ENCODE data around the gene PRDM2.

The PRDM2 gene

DNA sequence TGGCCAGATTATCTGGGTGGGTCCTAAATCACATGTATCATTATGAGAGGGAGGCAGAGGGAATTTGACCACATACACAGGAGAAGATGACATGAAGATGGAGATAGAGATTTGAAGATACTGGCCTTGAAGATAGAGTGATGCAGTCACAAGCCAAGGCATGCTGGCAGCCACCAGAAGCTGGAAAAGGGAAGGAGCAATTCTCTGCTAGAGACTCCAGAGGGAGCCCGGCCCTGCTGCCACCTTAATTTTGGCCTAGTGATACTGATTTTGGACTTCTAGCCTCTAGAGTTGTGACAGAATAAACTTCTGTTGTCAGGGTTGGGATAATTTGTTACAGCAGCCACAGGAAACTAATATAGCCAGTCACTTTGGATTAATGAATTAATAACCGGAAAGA, 2.2 kb upstream of the PRDM2 start:
- DNase-seq, result peak; percentile 78 to 86
- H2AFZ ChIP-seq (ENCODE audit: insufficient read depth, low read length, poor library complexity), result no peak overlapping the region
- no peak overlapping the region for H3K27ac ChIP-seq (ENCODE audit: low read depth, low read length)
- peaks cover under 1% of the 10 kb centered on the region for H3K9me3 ChIP-seq (ENCODE audit: insufficient read depth, low read depth, low read length)
- H3K27me3 ChIP-seq (ENCODE audit: insufficient read depth, low read length), result peaks cover 2% of the 10 kb centered on the region
- no peak overlapping the region for H2BK12ac ChIP-seq (ENCODE audit: low read length)
- H4K12ac ChIP-seq (ENCODE audit: low read depth, low read length), result no peak overlapping the region
- no peak overlapping the region for H2BK5ac ChIP-seq (ENCODE audit: low read depth, low read length, poor library complexity)
- peaks cover 11% of the 10 kb centered on the region for H3K79me1 ChIP-seq (ENCODE audit: low read length)
- H2BK120ac ChIP-seq (ENCODE audit: insufficient read depth, low read length, poor library complexity), result no peak overlapping the region
- H3K79me2 ChIP-seq (ENCODE audit: control insufficient read depth, insufficient read depth, low read length, poor library complexity), result peaks cover 9% of the 10 kb centered on the region
- no CpG with 5 or more reads among the region's 2 CpGs for WGBS (ENCODE audit: extremely low coverage, insufficient coverage, insufficient read length)
- no peak overlapping the region for H2AK5ac ChIP-seq (ENCODE audit: low read length)
- H3K23ac ChIP-seq (ENCODE audit: low read length), result no peak overlapping the region
- no peak overlapping the region for H3K4me2 ChIP-seq (ENCODE audit: low read length)
- no peak overlapping the region for H3K9ac ChIP-seq (ENCODE audit: low read length)
- no peak overlapping the region for H3K4me3 ChIP-seq (ENCODE audit: low read depth, low read length)
- H3K4me1 ChIP-seq (ENCODE audit: control insufficient read depth in 1 of 2, insufficient read depth in 2 of 2, low read length in 2 of 2), result peaks cover 9 to 10% of the 10 kb centered on the region in 2 experiments
- H4K91ac ChIP-seq (ENCODE audit: low read depth, low read length), result no peak overlapping the region
- no peak overlapping the region for H4K8ac ChIP-seq (ENCODE audit: low read depth, low read length)
- H3K36me3 ChIP-seq (ENCODE audit: control insufficient read depth in 1 of 2, insufficient read depth in 2 of 2, low read length in 2 of 2), result no peaks in the 10 kb centered on the region
- no peak overlapping the region for H3K4ac ChIP-seq (ENCODE audit: low read depth, low read length)
- no peak overlapping the region for H3K18ac ChIP-seq (ENCODE audit: low read length)
- no peak overlapping the region for H3K14ac ChIP-seq (ENCODE audit: low read length)

GRCh38 chr1:13699510-13699909, 478 bp upstream of the PRDM2 start:
- Histone ChIP-seq H2BK120ac (ENCODE audit: insufficient read depth, low read length, poor library complexity) (peak overlapping the region; percentile 4), H3K9me3 (ENCODE audit: insufficient read depth, low read depth, low read length) (peaks cover 1% of the 10 kb centered on the region)
- no CpG with 5 or more reads among the region's 16 CpGs for WGBS (ENCODE audit: extremely low coverage, insufficient coverage, insufficient read length)

DNA sequence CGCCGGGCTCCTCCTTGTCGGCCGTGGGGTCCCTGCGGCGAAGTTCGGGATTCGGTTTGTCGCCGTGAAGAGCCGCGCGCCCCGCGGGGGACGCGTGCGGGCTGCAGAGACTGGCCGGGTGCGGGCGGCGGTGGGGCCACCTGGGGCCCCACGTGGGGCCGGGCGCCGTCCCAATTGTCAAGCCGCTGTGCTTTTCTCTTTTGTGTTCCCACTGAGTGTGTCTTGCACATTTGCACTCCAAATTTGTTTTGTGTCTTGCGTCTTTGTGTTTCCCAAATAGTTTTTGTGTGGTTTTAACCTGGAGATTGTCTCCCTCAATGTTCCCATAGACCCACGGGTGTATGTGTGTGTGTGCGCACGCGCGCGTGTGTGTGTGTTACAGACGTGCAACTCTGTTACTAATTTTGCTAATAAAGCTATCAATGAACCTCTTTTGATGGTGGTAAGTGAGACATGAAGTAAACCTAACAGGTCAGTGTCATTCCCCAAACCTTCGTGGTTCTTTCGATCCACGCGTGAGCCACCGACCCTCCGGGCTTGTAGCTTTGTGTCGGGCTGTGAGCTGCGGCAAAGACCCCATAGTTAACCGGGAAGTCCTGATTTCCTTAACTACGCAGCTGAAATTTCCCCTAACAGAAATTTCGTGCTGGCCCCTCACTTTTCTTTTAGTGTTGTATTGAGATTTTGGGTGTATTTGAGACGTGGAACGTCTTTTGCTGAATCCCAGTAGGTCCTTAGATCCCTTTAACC, 708 bp downstream of the PRDM2 start:
- Histone ChIP-seq H3K79me1 (ENCODE audit: low read length) (peaks cover 11% of the 10 kb centered on the region), H3K23ac (ENCODE audit: low read length) (no peak overlapping the region), H3K4me3 (ENCODE audit: low read depth, low read length) (peak overlapping the region; percentile 80), H3K14ac (ENCODE audit: low read length) (peak overlapping the region; percentile 100), H3K9ac (ENCODE audit: low read length) (peak overlapping the region; percentile 60), H2BK120ac (ENCODE audit: insufficient read depth, low read length, poor library complexity) (peak overlapping the region; percentile 99), H3K4ac (ENCODE audit: low read depth, low read length) (peak overlapping the region; percentile 90), H4K12ac (ENCODE audit: low read depth, low read length) (peak overlapping the region; percentile 88), H3K18ac (ENCODE audit: low read length) (peak overlapping the region; percentile 100), H3K4me1 (ENCODE audit: control insufficient read depth in 1 of 2, insufficient read depth in 2 of 2, low read length in 2 of 2) (peaks cover 5 to 9% of the 10 kb centered on the region in 2 experiments), H3K9me3 (ENCODE audit: insufficient read depth, low read depth, low read length) (peaks cover 1% of the 10 kb centered on the region), H3K79me2 (ENCODE audit: control insufficient read depth, insufficient read depth, low read length, poor library complexity) (peaks cover 9% of the 10 kb centered on the region), H3K36me3 (ENCODE audit: control insufficient read depth in 1 of 2, insufficient read depth in 2 of 2, low read length in 2 of 2) (no peaks in the 10 kb centered on the region), H3K27me3 (ENCODE audit: insufficient read depth, low read length) (peaks cover 2% of the 10 kb centered on the region), H3K27ac (ENCODE audit: low read depth, low read length) (no peak overlapping the region), H2BK12ac (ENCODE audit: low read length) (peak overlapping the region; percentile 30), H4K8ac (ENCODE audit: low read depth, low read length) (peak overlapping the region; percentile 100), H3K4me2 (ENCODE audit: low read length) (peak overlapping the region; percentile 79), H4K91ac (ENCODE audit: low read depth, low read length) (peak overlapping the region; percentile 99), H2AFZ (ENCODE audit: insufficient read depth, low read length, poor library complexity) (peak overlapping the region; percentile 100), H2BK5ac (ENCODE audit: low read depth, low read length, poor library complexity) (no peak overlapping the region), H2AK5ac (ENCODE audit: low read length) (no peak overlapping the region)
- peak in 1 of 2 donors; percentile 57 for DNase-seq
- whole genome bisulfite sequencing (ENCODE audit: extremely low coverage, insufficient coverage, insufficient read length), result no CpG with 5 or more reads among the region's 48 CpGs

More at GRCh38 chr1:13699510-13699909, 478 bp upstream of the PRDM2 start:
- H2BK12ac ChIP-seq (ENCODE audit: low read length), result no peak overlapping the region
- peak overlapping the region; percentile 19 for H2AK5ac ChIP-seq (ENCODE audit: low read length)
- no peak for DNase-seq
- H4K12ac ChIP-seq (ENCODE audit: low read depth, low read length), result peak overlapping the region; percentile 88
- no peaks in the 10 kb centered on the region for H3K36me3 ChIP-seq (ENCODE audit: control insufficient read depth in 1 of 2, insufficient read depth in 2 of 2, low read length in 2 of 2)
- peaks cover 2% of the 10 kb centered on the region for H3K27me3 ChIP-seq (ENCODE audit: insufficient read depth, low read length)
- H4K91ac ChIP-seq (ENCODE audit: low read depth, low read length), result peak overlapping the region; percentile 99
- no peak overlapping the region for H3K23ac ChIP-seq (ENCODE audit: low read length)
- H3K18ac ChIP-seq (ENCODE audit: low read length), result peak overlapping the region; percentile 100
- H3K27ac ChIP-seq (ENCODE audit: low read depth, low read length), result no peak overlapping the region
- H3K79me1 ChIP-seq (ENCODE audit: low read length), result peaks cover 11% of the 10 kb centered on the region
- H3K14ac ChIP-seq (ENCODE audit: low read length), result peak overlapping the region; percentile 100
- peaks cover 9 to 10% of the 10 kb centered on the region in 2 experiments for H3K4me1 ChIP-seq (ENCODE audit: control insufficient read depth in 1 of 2, insufficient read depth in 2 of 2, low read length in 2 of 2)
- H2AFZ ChIP-seq (ENCODE audit: insufficient read depth, low read length, poor library complexity), result peak overlapping the region; percentile 100
- H3K4ac ChIP-seq (ENCODE audit: low read depth, low read length), result peak overlapping the region; percentile 21
- peaks cover 9% of the 10 kb centered on the region for H3K79me2 ChIP-seq (ENCODE audit: control insufficient read depth, insufficient read depth, low read length, poor library complexity)
- peak overlapping the region; percentile 79 for H3K4me2 ChIP-seq (ENCODE audit: low read length)
- H3K4me3 ChIP-seq (ENCODE audit: low read depth, low read length), result no peak overlapping the region
- peak overlapping the region; percentile 85 for H2BK5ac ChIP-seq (ENCODE audit: low read depth, low read length, poor library complexity)
- H4K8ac ChIP-seq (ENCODE audit: low read depth, low read length), result peak overlapping the region; percentile 100
- H3K9ac ChIP-seq (ENCODE audit: low read length), result no peak overlapping the region

GRCh38 chr1:13701271-13701640, 1.3 kb downstream of the PRDM2 start:
- Histone ChIP-seq H3K14ac (ENCODE audit: low read length) (no peak overlapping the region), H3K23ac (ENCODE audit: low read length) (no peak overlapping the region), H3K4me1 (ENCODE audit: control insufficient read depth in 1 of 2, insufficient read depth in 2 of 2, low read length in 2 of 2) (peaks cover 5 to 9% of the 10 kb centered on the region in 2 experiments), H3K18ac (ENCODE audit: low read length) (no peak overlapping the region), H2BK5ac (ENCODE audit: low read depth, low read length, poor library complexity) (no peak overlapping the region), H3K79me1 (ENCODE audit: low read length) (peaks cover 11% of the 10 kb centered on the region), H2BK120ac (ENCODE audit: insufficient read depth, low read length, poor library complexity) (no peak overlapping the region), H3K79me2 (ENCODE audit: control insufficient read depth, insufficient read depth, low read length, poor library complexity) (peaks cover 9% of the 10 kb centered on the region), H2AFZ (ENCODE audit: insufficient read depth, low read length, poor library complexity) (no peak overlapping the region), H4K91ac (ENCODE audit: low read depth, low read length) (no peak overlapping the region), H4K12ac (ENCODE audit: low read depth, low read length) (no peak overlapping the region), H2BK12ac (ENCODE audit: low read length) (no peak overlapping the region), H3K27me3 (ENCODE audit: insufficient read depth, low read length) (peaks cover 2% of the 10 kb centered on the region), H3K27ac (ENCODE audit: low read depth, low read length) (no peak overlapping the region), H3K4ac (ENCODE audit: low read depth, low read length) (no peak overlapping the region), H3K9me3 (ENCODE audit: insufficient read depth, low read depth, low read length) (peaks cover 1% of the 10 kb centered on the region), H4K8ac (ENCODE audit: low read depth, low read length) (no peak overlapping the region), H3K9ac (ENCODE audit: low read length) (no peak overlapping the region), H3K4me3 (ENCODE audit: low read depth, low read length) (no peak overlapping the region), H2AK5ac (ENCODE audit: low read length) (no peak overlapping the region), H3K4me2 (ENCODE audit: low read length) (no peak overlapping the region), H3K36me3 (ENCODE audit: control insufficient read depth in 1 of 2, insufficient read depth in 2 of 2, low read length in 2 of 2) (no peaks in the 10 kb centered on the region)
- no peak for DNase-seq
- no CpG with 5 or more reads among the region's 6 CpGs for WGBS (ENCODE audit: extremely low coverage, insufficient coverage, insufficient read length)
